Right lobe of liver (tissue), 6 donors: ENCODE results near the gene PARVG. TPM values are rescaled to one million over a fixed set of nuclear protein-coding genes. Genes with fewer than 3 reads are reported as not detected.
"Not testable (repeated sequence)": the region's sequence is repeated elsewhere in the genome, so short reads cannot be mapped to it uniquely, and the experiment has no call there.

Source experiments
- ATAC-seq, 4 donors: fragments of 200-7000 bp; cut with Tn5 transposase; one replicate each; pipeline ENCODE4 v1.9.1; 2020; ENCODE audit warnings: mild to moderate bottlenecking in 4 of 4, moderate library complexity in 4 of 4
- DNase-seq, 3 donors: peaks; one replicate each; pipeline ENCODE4 v3.0.0-alpha.2; 2020
- H3K27ac ChIP-seq, 3 donors: fragments of 200-600 bp; one replicate each; pipeline ENCODE4 v1.8.0; 2022
- H3K27me3 ChIP-seq, 2 donors: fragments of 200-600 bp; one replicate each; pipeline ENCODE4 v1.8.0; 2022
- H3K36me3 ChIP-seq, 4 donors: fragments of 200-600 bp; sonication (generic) in 1 of 4; one replicate each; pipeline versions ENCODE4 v1.5.1 to v1.8.0; 2017 to 2022; ENCODE audit warnings: control low read depth in 1 of 4
- H3K4me1 ChIP-seq, 4 donors: fragments of 200-600 bp; sonication (generic) in 1 of 4; one replicate each; pipeline versions ENCODE4 v1.5.1 to v1.8.0; 2017 to 2022; ENCODE audit warnings: control low read depth in 1 of 4
- H3K4me3 ChIP-seq, 3 donors: fragments of 200-600 bp; one replicate each; pipeline ENCODE4 v1.8.0; 2022
- H3K9me3 ChIP-seq, 4 donors: fragments of 200-600 bp; sonication (generic) in 1 of 4; one replicate each; pipeline versions ENCODE4 v1.5.1 to v1.8.0; 2017 to 2022; ENCODE audit warnings: control low read depth in 1 of 4
- POLR2A ChIP-seq: fragments of 450-650 bp; IDR thresholded peaks from one replicate; pipeline ENCODE4 v1.6.1; 2017; ENCODE audit warnings: antibody characterized with exemption, mild to moderate bottlenecking
- WGBS: methylation state at CpG from one replicate; pipeline ENCODE4 v1.1.6; 2018; ENCODE audit warnings: low coverage, low lambda C conversion rate; ENCODE audit not compliant: insufficient coverage; ENCODE audit errors: missing lambda C conversion rate; 5-methylcytosine and 5-hydroxymethylcytosine counted together
- intact Hi-C, 2 donors: fragments of 100-400 bp; cut with DNase I; formaldehyde crosslinking; loops; one replicate each; pipeline versions ENCODE4 v1.11.2 to v1.14.1; 2022
- total RNA-seq, 6 experiments: library from RNA; depleted of rRNA in 2 of 6; stranded (reverse); fragments of >200 nt in 2 of 6; fragmentation: NEBNext Ultra II Directional in 3 of 6; extraction: Animal tissue kit (Norgen Biotek cat#: 25700) in 3 of 6; gene quantifications; one replicate each; pipeline versions ENCODE4 v1.1.0 to v1.2.4, GENCODE V29; 2016 to 2023
- TF ChIP-seq, protein P1 (sequence below), 4 donors: fragments of 200-600 bp in 3 of 4; fragments of 450-650 bp in 1 of 4; IDR thresholded peaks; one replicate each; pipeline versions ENCODE4 v1.5.1 to v1.8.0; 2016 to 2022; ENCODE audit warnings: antibody characterized with exemption in 4 of 4, mild to moderate bottlenecking in 2 of 4
- donor health status: DM: no; HTN: yes; CAD: no.
- donor health status: DM: no; HTN: no; CAD: no.
- donor health status: DM: no; HTN: no; CAD: no.
- donor health status: DM: no; HTN: yes; CAD: no.
- donor health status: DM: no; HTN: yes; CAD: no.

Gene PARVG
- total RNA-seq, 6 experiments from 2014 or later, result 3.7 to 10.8 (median 7.9) TPM

DNA sequence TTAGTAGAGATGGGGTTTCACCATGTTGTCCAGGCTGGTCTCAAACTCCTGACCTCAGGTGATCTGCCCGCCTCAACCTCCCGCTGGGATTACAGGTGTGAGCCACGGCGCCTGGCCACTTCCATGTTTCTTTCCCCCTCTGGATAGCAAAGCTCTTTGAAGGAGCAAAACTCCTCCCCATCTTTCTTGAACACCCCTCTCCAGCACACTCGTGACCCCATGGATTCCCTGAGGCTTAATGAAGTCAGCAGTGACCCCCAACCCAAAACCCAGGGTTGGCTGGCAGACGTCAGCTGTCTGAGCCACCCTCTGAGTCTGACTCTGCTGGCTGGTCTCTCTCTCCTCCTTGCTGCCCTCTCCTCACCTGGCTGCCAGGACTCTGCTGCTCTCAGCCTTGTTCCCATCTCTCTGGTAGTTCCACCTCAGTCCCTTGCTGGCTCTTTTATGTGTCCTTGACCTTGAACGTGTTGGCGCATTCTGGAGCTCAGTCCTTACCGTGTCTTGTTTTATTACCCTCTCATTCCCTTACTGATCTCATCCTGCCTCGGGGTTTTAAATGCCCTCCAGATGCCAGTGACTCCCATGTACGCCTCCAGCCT lies 44.5 kb downstream of the PARVG start:
- 61% methylated on average over 11 of the region's 11 CpGs for WGBS
- DNase-seq (no peak), ATAC-seq (no peak)
- Histone ChIP-seq H3K36me3 (no peaks in the 10 kb centered on the region), H3K4me1 (no peaks in the 10 kb centered on the region), H3K27me3 (no peaks in the 10 kb centered on the region), H3K27ac (no peak overlapping the region), H3K4me3 (no peak overlapping the region), H3K9me3 (no peaks in the 10 kb centered on the region)
- TF ChIP-seq, protein P1, sequence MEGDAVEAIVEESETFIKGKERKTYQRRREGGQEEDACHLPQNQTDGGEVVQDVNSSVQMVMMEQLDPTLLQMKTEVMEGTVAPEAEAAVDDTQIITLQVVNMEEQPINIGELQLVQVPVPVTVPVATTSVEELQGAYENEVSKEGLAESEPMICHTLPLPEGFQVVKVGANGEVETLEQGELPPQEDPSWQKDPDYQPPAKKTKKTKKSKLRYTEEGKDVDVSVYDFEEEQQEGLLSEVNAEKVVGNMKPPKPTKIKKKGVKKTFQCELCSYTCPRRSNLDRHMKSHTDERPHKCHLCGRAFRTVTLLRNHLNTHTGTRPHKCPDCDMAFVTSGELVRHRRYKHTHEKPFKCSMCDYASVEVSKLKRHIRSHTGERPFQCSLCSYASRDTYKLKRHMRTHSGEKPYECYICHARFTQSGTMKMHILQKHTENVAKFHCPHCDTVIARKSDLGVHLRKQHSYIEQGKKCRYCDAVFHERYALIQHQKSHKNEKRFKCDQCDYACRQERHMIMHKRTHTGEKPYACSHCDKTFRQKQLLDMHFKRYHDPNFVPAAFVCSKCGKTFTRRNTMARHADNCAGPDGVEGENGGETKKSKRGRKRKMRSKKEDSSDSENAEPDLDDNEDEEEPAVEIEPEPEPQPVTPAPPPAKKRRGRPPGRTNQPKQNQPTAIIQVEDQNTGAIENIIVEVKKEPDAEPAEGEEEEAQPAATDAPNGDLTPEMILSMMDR (IDR thresholded peaks at IDR 0.05), result no peak
- TF ChIP-seq POLR2A, result no peak
- intact Hi-C loops, result no loop called here

DNA sequence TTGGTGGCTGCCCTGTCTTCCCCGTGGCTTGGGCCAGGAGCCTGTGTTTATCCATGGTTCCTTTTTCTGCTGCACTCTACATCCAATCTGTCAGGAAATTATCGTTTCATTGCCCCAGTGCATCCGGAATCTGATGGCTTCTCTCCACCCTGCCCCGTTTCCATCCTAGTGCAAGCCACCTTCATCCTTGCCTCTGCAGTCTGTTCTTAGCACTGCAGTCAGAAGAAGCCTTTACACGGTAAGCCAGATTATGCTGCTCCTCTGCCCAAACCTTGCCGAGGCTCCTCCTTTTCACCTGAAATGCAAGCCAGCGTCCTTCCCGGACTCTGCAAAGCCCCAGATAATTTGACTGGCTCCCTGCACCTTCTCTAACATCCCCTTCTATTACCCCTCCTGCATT lies 45.1 kb downstream of the PARVG start:
- no peak for ATAC-seq
- Histone ChIP-seq H3K4me3 (no peak overlapping the region), H3K4me1 (no peaks in the 10 kb centered on the region), H3K27ac (no peak overlapping the region), H3K9me3 (no peaks in the 10 kb centered on the region), H3K36me3 (no peaks in the 10 kb centered on the region), H3K27me3 (no peaks in the 10 kb centered on the region)
- DNase-seq, result no peak
- TF ChIP-seq POLR2A, result no peak
- TF ChIP-seq, protein P1 (IDR thresholded peaks at IDR 0.05), result no peak
- intact Hi-C loops, result no loop called here
- 57% methylated on average over 8 of the region's 8 CpGs for WGBS

DNA sequence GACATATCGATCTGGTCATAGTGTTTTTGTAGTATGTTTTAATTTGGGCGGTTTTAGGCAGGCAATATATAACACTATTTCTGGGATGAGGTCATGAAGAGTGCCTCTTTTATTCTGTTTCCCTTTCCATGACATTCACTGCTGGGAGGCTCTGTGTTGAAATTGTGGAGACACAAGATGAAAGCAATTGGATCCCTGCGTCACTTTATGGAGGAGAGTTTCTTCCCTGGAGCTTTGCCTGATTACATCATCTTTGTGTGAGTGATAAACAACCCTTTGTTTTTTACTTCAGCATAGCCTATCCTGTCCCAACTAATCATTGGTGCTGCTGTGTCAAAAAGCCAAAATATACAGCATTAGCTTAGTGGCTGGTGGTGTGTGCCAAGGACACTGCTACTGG lies 48.6 kb downstream of the PARVG start:
- Histone ChIP-seq H3K27me3 (no peaks in the 10 kb centered on the region), H3K36me3 (no peaks in the 10 kb centered on the region), H3K27ac (no peak overlapping the region), H3K4me1 (no peaks in the 10 kb centered on the region), H3K9me3 (no peaks in the 10 kb centered on the region), H3K4me3 (no peak overlapping the region)
- 65% methylated on average over 3 of the region's 3 CpGs for WGBS
- intact Hi-C loops, result no loop called here
- TF ChIP-seq POLR2A, result no peak
- TF ChIP-seq, protein P1 (IDR thresholded peaks at IDR 0.05), result no peak
- ATAC-seq (no peak), DNase-seq (no peak)

DNA sequence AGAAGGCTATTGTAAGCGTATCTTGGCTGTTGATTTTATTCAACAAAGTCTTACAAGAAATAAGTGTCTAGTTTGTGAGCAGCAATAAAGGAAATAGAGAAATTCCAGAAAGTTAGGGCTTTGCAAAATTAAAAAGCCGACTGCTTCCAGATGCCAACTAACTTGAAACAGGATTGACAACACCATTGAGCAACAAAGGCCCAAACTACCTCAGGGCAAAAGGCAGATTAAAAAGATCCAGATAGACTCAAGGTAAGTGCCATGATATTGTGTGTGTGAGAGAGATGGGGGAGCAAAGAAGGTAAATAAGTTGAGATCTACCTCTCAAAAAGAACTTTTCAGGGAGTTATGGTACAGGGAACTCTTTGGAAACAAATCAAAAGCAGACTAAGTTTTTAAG lies 49.1 kb downstream of the PARVG start:
- whole genome bisulfite sequencing, result 61% methylated on average over 2 of the region's 2 CpGs
- TF ChIP-seq, protein P1 (IDR thresholded peaks at IDR 0.05), result no peak
- TF ChIP-seq POLR2A, result no peak
- H3K4me1 ChIP-seq, result no peaks in the 10 kb centered on the region
- intact Hi-C loops, result no loop called here
- DNase-seq (no peak), ATAC-seq (no peak)
- no peaks in the 10 kb centered on the region for H3K9me3 ChIP-seq
- H3K27me3 ChIP-seq, result no peaks in the 10 kb centered on the region
- H3K4me3 ChIP-seq, result no peak overlapping the region
- no peaks in the 10 kb centered on the region for H3K36me3 ChIP-seq
- H3K27ac ChIP-seq, result no peak overlapping the region

DNA sequence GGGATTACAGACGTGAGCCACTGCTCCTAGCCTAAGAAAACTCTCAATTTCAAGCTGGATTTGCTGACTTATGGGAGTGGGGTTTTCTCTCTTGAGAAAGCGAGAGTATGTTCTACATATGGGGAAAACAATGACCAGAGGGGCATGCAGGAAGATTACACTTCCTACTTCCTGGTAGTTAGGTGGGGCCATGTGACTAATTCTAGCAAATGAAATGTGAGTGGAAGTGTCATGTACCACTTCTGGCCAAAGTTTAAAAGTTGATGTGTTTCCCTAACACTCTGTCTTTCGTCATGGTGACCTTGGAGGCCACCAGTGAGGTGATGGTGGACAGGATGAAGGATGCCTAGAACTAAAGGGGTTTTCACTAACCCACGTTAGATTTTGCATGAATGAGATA lies 50.5 kb downstream of the PARVG start:
- no peaks in the 10 kb centered on the region for H3K4me1 ChIP-seq
- ATAC-seq, result no peak
- TF ChIP-seq, protein P1 (IDR thresholded peaks at IDR 0.05), result no peak
- TF ChIP-seq POLR2A, result no peak
- no peak overlapping the region for H3K4me3 ChIP-seq
- no peaks in the 10 kb centered on the region for H3K9me3 ChIP-seq
- no peaks in the 10 kb centered on the region for H3K27me3 ChIP-seq
- DNase-seq, result no peak
- intact Hi-C loops, result no loop called here
- no peak overlapping the region for H3K27ac ChIP-seq
- 48% methylated on average over 4 of the region's 4 CpGs for WGBS
- H3K36me3 ChIP-seq, result no peaks in the 10 kb centered on the region

DNA sequence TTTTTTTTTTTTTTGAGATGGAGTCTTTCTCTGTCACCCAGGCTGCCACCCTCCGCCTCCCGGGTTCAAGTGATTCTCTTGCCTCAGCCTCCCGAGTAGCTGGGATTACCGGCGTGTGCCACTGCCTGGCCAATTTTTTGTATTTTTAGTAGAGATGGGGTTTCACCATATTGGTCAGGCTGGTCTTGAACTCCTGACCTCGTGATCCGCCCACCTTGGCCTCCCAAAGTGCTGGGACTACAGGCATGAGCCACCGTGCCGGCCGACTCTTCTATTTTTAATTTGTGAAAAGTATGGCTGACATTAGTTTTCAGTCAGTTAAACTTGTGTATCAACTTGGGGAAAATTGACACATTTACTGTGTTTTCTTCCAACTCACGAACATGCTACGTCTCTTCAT lies 53.6 kb downstream of the PARVG start:
- H3K4me3 ChIP-seq, ATAC-seq, H3K9me3 ChIP-seq, H3K27ac ChIP-seq, DNase-seq, H3K27me3 ChIP-seq, H3K4me1 ChIP-seq, H3K36me3 ChIP-seq, intact Hi-C loops: not testable (repeated sequence)
- WGBS, result 81% methylated on average over 8 of the region's 12 CpGs
